Activated CD4-positive, alpha-beta T cell treated with anti-CD3 and anti-CD28 coated beads for 48 hours (primary cell): ENCODE data around the gene FAM20A.
"Not testable (repeated sequence)": the region's sequence is repeated elsewhere in the genome, so short reads cannot be mapped to it uniquely, and the experiment has no call there.

Experiments used
- DNase-seq: peaks from one replicate; pipeline ENCODE4 v3.0.0-alpha.2; 2020

Gene FAM20A

GRCh38 chr17:68587847-68588246, 13.3 kb downstream of the FAM20A start:
- no peak for DNase-seq

GRCh38 chr17:68587026-68587425, 14.1 kb downstream of the FAM20A start:
- no peak for DNase-seq

GRCh38 chr17:68585643-68586042, 15.5 kb downstream of the FAM20A start:
- DNase-seq = no peak

GRCh38 chr17:68584581-68585303, 16.4 kb downstream of the FAM20A start:
- no peak for DNase-seq

GRCh38 chr17:68582867-68583266, 18.3 kb downstream of the FAM20A start:
- DNase-seq = not testable (repeated sequence)

GRCh38 chr17:68581863-68582645, 19.1 kb downstream of the FAM20A start:
- no peak for DNase-seq

GRCh38 chr17:68580236-68580770, 20.9 kb downstream of the FAM20A start:
- DNase-seq = no peak

- no peak for DNase-seq
These were observed 21.8 kb downstream of the FAM20A start for GRCh38 chr17:68579194-68579927.

- DNase-seq = no peak
These were observed 22.9 kb downstream of the FAM20A start for GRCh38 chr17:68578236-68578635.

GRCh38 chr17:68577497-68577821, 23.7 kb downstream of the FAM20A start:
- DNase-seq = no peak

- DNase-seq = no peak
These were observed 24.2 kb downstream of the FAM20A start for GRCh38 chr17:68576811-68577496.

- DNase-seq = no peak
These were observed 25.0 kb downstream of the FAM20A start for GRCh38 chr17:68576137-68576536.

GRCh38 chr17:68573338-68573737, 27.8 kb downstream of the FAM20A start:
- DNase-seq = no peak

- no peak for DNase-seq
These were observed 28.9 kb downstream of the FAM20A start for GRCh38 chr17:68572138-68572842.

GRCh38 chr17:68570526-68570925, 30.6 kb downstream of the FAM20A start:
- no peak for DNase-seq

- DNase-seq = no peak
These were observed 31.8 kb downstream of the FAM20A start for GRCh38 chr17:68569346-68569745.

GRCh38 chr17:68568581-68568980, 32.6 kb downstream of the FAM20A start:
- no peak for DNase-seq

GRCh38 chr17:68567581-68567980, 33.6 kb downstream of the FAM20A start:
- no peak for DNase-seq

- no peak for DNase-seq
These were observed 34.1 kb downstream of the FAM20A start for GRCh38 chr17:68567035-68567434.

GRCh38 chr17:68566442-68566738, 34.8 kb downstream of the FAM20A start:
- no peak for DNase-seq

GRCh38 chr17:68565661-68566441, 35.3 kb downstream of the FAM20A start:
- no peak for DNase-seq
